ENCODE data around the gene SFTPD.
"Not testable (repeated sequence)": the region's sequence is repeated elsewhere in the genome, so short reads cannot be mapped to it uniquely, and the experiment has no call there.

SFTPD gene

DNA sequence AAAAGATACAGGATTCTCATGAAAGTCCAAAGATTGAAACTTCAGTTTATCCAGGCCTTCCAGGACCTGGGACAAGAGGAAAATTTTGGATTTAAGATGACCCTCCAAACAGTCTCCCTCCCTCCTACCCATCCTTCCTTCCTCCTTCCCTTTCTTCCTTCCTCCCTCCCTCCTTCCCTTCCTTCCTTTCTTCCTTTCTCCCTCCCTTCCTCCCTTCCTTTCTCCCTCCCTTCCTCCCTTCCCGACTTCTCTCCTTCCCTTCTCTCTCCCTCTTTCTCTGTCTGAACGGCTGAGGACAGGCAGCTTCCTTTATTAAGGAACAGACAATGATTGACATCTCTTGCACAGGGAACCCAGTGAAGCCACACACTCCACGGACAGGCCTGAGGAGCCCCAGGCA is 23.3 kb downstream of the SFTPD start:
- DNase-seq (ENCODE audit: low spot score) = no peak

DNA sequence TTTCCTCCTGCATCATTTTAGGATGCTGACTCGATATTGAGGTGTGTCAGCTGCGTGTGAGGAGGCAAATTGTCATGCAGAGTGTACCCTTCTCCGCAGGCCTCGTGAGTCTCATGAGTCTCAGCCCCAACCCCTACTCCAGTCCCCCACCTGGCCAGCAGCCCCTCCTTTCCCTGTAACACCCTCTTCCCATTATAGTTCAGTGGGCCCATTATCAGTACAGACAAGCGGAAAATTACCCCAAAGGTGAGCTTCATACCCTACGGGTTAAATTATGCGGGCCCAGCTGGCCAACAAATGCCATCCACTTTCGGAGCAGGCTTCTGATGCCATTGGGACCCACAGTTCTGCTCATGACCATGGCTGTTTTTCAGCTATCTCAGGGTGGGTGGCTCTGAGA is 25.2 kb downstream of the SFTPD start:
- DNase-seq (ENCODE audit: low spot score) = no peak

DNA sequence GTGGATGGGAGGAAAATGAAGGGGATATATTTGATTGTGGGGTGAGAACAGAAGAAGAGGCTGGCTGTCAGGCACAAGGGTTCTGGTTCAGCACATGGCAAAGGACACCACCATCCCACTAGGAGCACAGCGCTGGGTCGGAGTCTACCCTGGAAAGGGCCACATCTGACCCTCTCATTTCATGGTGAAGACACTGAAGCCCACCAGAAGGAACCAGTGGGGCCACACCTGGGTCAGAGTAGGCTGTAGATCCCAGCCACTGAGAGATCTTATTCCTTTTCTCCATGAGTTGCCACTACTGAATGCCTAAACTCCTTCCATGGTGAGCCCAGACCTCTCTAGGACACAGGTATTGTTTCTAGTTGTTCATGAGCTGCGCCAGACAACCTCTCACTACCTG is 25.8 kb downstream of the SFTPD start:
- DNase-seq (ENCODE audit: low spot score) = no peak

DNA sequence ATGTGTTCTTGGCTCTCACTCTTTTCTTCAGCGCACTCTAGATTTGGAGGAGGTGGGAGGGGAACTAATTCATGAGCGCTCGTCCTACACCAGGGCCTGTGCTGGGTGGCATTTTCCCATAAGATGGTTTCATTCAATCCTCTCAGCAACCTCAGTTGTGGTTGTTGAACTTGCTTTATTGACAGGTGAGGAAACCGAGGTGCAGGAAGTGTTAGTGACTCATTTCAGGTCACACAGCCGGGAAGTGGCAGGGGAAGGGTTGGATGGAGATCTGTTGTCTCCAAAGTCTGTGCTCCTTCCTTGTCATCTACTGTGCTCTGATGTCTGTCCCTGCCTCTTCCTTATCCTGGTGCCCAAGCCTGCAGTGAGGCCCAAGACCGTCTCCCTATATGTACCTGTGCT is 26.9 kb downstream of the SFTPD start:
- DNase-seq (ENCODE audit: low spot score) = not testable (repeated sequence)

DNA sequence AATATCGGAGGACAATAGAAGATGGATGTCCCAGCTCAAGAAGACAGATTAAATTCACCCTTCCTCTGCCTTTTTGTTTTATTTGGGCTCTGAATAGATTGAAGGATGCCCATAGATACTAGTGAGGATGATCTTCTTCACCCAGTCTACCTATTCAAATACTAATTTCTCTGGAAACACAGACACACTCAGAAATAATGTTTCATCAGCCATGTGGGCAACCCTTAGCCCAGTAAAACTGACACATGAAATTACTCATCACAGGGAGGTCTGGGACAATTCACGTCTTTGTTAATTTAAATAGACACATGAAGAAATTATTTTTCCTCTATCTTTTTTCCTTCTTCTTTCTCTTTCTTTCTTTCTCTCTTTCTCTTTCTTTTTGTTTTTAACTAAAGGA is 33.1 kb downstream of the SFTPD start:
- not testable (repeated sequence) for DNase-seq (ENCODE audit: low spot score)

DNA sequence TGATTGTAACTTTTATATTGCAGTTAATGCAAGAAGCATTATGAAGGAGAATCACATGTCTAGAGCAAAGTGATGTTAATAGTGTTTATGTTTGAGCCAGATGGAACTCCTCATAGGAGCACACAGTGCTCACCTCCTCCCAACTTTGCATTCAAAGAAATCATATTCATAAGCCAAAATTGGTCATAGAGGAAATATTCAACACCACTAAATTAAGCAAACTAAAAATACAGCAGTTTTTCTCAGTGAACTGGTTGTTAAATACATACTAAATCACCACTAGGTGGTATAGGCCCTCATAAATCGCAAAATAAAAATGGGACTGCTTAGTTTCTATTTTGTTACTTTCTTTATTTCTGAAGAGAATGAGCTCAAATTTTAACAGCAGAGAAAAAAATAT is 34.4 kb downstream of the SFTPD start:
- DNase-seq (ENCODE audit: low spot score) = not testable (repeated sequence)

DNA sequence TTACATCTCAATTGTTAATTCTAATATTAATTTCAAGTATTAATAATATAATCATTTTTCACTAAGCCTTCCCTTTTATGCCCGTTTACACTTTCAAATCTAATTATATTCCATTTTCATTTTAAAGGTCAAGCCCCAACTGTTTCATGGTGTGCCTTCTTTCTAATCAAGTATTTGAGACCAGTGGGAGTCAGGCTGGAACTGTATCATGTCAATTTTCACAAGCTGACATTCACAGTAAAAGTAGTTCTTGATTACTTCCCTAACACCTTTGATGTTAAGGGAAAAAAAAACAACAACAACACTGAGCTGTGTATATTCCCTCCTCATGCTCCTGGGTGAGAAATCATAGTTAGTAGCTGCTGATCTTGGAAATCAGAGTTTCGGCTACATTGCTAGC is 38.1 kb downstream of the SFTPD start:
- DNase-seq (ENCODE audit: low spot score) = no peak

DNA sequence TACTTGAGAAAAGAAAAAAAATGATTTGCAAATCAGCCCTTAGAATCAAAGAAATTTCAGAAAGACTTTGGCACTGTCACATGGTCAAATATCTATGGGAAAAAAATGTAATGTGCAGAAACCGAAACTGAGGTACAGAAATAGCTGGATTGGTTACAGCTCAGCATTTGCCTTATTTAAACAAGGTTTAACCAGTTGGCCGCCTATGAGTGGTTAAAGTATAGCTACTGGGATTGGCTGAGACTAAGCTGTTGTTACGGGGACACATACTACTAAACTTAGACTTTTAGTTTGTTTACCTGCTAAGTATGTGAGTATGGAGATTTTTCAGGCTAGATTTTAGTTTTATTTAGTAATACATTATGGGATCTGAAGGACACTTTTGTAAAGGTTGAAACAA is 38.6 kb downstream of the SFTPD start:
- DNase-seq (ENCODE audit: low spot score) = no peak

DNA sequence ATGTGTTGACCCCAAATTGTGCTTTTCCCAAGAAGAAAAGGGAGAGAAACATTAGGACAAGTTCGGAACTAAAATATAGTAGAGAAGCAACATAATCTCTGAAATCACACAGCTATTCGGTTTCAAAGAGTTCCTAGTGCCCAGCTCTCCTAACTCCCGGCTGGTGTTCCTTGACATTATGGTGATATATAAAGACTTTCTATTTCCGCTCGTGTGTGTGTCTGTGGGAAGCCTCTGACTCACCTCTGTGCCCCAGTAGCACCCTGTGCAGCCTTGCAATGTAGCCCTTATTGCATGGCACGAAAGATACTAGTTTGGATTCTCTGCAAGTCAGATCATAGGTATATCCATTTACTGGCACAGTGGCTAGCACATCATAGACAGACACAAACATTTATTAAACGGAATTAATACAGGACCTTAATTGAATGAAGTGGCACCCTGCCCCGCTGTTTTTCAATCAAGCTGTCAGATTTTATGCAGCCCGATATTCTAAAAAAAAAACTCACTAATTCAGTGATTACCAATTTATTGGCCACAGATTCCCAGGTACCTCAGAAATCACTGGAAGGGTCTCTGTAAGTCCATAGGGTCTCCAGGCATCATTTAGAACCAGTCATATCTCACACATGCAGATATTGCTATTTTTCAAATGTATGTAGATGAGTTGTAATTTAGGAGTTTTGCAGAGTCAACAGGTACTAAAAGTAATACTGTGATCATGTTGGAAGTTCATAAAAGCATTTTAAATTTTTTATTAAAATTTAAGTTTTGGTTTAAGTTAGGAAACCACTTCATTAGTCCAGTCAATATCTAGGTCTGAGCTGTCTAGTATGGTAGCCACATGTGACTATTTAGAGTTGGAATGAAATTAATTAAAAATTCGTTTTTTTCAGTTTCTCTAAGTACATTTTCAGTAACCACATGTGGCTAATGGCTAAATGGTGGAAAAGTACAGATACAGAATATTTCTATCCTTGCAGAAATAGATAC is 43.3 kb downstream of the SFTPD start:
- no peak for DNase-seq (ENCODE audit: low spot score)

DNA sequence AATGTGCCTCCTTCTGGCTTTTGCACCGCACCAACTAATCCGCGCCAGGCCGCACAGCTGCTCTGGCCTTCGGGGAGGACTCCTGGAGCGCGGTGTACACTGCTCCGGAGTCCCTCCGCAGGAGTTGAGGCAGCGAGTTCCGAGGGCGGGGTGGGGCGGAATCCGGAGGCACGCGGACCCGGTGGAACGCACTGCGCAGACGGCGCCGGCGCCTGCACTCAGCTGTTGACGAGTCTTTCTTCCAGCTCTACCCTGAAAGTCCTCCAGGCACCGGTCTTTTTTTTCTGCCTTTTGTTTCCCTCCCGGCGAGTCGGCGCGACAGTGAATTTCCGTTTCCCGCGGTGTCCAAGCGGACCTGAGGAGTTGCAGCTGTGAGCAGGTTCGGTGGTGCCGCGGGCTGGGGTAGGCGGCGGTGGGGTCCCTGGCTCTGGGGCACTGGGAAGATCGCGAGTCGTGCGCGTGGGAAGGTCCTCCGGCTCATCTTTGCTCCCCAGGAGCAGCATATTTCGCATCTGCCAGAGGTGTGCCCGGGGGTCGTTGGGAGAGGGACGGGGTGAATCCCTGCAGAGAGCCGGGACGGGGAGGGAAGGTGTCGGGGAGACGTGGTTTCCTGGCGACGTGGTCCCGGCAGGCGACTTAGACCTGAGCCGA is 44.1 kb downstream of the SFTPD start:
- peak; percentile 74 for DNase-seq (ENCODE audit: low spot score)

DNA sequence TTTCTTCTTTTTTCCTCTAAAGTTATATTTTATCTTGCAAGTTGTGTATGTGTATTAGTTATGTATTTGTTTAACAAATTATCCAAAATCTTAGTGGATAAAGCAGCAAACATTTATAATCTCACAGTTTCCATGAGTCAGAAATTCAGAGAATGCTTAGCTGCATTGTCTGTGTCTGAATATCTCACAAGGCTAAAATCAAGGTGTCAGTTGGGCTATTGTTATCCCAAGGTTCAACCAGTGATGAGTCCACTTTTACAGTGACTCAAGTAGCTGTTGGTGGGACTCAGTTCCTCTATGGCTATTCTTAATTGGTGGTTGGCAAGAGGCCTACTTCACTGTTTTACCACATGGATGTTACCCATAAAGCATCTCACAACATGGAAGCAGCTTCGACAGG is 47.3 kb downstream of the SFTPD start:
- not testable (repeated sequence) for DNase-seq (ENCODE audit: low spot score)

DNA sequence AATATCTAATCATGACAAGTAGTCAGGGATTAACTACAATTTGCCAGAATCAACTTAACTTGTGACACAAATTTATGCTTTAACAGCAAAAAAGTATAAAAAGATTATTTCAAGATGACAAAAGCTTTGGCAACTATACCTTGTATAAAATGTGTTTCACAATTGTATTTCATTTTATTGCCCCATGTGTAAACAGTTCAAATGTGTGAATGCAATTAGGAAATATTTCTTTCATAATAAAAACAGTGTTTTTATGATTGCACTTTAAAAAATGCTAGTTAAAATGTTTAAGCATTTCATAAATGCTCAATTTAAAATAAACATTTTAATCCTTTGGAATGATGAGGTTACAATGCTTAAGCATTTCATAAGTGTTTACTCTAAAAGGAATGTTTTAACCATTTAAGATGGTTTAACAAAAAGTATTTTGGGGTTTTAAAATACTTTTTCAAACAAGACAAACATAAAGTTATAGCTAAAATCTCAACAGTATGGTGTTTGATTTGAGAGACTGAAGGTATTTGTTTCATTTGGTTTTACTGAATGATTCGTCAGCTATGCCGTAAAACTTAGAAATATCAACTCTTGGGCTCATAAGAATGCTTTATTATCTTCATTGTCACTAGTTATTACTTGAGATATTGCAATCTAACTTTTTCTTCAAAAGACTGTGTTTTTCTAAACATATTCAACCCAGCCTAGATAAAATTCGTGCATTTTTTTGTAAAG is 50.1 kb downstream of the SFTPD start:
- no peak for DNase-seq (ENCODE audit: low spot score)

DNA sequence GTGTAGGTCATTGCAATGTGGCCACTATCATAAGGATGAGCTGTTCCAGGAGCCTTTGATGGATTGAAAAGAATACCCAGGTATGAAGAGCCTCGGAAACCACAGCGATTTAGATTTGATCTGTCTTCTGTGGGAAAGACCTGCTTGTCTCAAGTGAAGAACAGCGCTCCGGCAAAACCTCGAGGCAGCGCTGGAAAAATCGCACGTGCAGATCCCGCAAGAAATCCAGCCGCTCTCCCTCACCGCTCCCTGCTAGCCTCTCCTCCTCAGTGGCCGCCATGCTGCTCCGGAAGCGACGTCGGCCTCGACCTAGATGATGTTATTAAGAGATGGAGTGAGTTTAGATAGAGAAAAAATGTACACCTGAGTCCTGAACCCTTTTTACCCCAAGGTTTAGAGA is 56.0 kb downstream of the SFTPD start:
- not testable (repeated sequence) for DNase-seq (ENCODE audit: low spot score)

DNA sequence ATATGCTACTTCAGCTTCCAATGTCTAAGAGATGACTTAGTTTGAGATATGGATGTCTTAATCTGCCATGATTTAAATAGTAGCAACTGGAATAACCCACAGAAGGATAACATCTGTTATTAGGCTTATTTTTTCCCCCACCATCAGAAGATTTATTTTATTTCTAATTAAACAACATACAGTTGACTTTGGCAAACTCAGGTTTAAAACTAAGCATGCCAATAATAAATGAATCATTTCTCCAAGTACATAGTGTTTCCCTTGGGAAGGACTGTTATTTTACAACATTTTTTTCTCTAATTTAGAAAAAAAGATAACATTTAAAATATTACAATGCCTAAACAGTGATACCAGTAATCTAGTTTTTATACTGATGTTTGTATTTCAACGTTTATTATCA is 58.4 kb downstream of the SFTPD start:
- no peak for DNase-seq (ENCODE audit: low spot score)

DNA sequence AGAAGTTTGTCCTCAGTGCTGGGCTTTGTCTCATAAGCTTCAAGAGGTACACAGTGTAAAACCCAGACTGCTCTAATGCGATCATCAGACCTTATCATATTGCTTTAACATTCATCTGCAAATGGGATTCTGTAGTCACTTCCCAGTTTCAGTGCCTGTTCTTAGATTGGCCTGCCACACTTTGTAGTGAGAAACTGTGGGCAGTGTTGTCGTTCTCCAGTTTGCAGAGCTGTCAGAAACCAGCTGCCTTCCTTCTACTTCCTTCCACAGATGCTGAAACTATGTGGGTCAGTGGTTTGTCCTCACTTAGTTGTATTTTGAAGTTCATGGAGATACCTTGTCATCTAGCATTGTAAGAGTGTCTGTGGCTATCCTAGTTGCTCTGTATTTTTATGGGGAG is 59.9 kb downstream of the SFTPD start:
- DNase-seq (ENCODE audit: low spot score) = not testable (repeated sequence)

All from iPS-NIHi11 (cell line).